Activated CD4-positive, alpha-beta T cell treated with anti-CD3 and anti-CD28 coated beads, Interleukin-10, Interleukin-2, amounts not matched to agents 100 ng/mL and 50 ng/mL, durations not matched to agents 16 hours and 8 hours (primary cell): ENCODE results near the gene KL.

Experiments used
- DNase-seq: peaks from one replicate; pipeline ENCODE4 v3.0.0-alpha.2; 2020

The KL gene

DNA sequence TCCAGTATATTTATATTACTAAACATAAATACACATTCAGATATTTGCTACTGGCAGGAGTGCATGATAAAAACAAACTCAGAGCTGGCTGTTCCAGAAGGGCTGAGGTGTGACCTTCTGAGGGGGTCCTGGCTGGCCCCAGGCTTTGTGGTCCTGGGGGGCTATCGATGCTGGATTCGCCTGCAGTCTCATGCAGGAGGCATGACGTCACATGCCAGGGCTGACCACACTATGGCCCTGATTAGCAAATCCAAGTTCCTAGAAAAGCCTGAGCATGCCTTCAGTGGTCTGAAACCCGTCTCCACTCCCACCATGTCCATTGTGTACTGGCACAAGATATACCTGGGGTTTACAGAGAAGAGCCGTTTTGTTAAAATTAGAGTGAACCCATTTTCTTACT is 97.9 kb downstream of the KL start:
- DNase-seq: no peak

DNA sequence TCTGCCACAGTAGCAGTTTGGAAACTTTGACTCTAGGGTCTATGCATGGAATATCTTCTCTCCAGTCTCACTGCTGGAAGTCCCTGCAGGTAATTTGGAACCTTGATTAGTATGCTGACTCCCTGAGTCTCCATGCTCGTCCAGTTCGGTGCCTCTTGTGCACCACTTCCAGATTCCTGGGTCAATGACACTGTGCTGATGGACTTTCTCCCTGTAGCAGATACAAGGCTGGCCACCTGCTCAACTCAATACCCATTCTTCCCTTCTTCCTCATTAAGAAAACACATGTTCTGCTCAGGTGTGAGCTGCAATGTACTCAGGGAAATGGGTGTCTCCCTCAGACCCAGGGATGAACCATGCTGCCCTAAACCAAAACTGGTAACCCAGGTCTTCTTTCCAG is 99.1 kb downstream of the KL start:
- DNase-seq: no peak
